Colonic mucosa (tissue), 4 donors: ENCODE data around the gene PDCD4. TPM values are rescaled to one million over a fixed set of nuclear protein-coding genes. Genes with fewer than 3 reads are reported as not detected.

ENCODE experiments used
- DNase-seq: peaks from one replicate; pipeline ENCODE4 v3.0.0-alpha.2; 2020
- H3K27ac ChIP-seq: fragments of 200-600 bp; one replicate; pipeline ENCODE4 v1.8.0; 2021
- H3K27me3 ChIP-seq: fragments of 200-600 bp; one replicate; pipeline ENCODE4 v1.8.0; 2021
- H3K36me3 ChIP-seq: fragments of 200-600 bp; one replicate; pipeline ENCODE4 v1.8.0; 2021
- H3K4me1 ChIP-seq: fragments of 200-600 bp; one replicate; pipeline ENCODE4 v1.8.0; 2021; ENCODE audit warnings: mild to moderate bottlenecking
- H3K4me3 ChIP-seq: fragments of 200-600 bp; one replicate; pipeline ENCODE4 v1.8.0; 2021
- H3K9ac ChIP-seq, 2 donors: one replicate each; pipeline ENCODE4 v1.7.0; 2013; ENCODE audit warnings: control low read depth in 2 of 2, low read depth in 2 of 2, low read length in 2 of 2
- H3K9me3 ChIP-seq: fragments of 200-600 bp; one replicate; pipeline ENCODE4 v1.8.0; 2021
- CTCF ChIP-seq: fragments of 200-600 bp; IDR thresholded peaks from one replicate; pipeline ENCODE4 v1.8.0; 2022; ENCODE audit warnings: antibody characterized with exemption, mild to moderate bottlenecking
- intact Hi-C: fragments of 100-400 bp; cut with DNase I; formaldehyde crosslinking; loops from one replicate; pipeline ENCODE4 v1.14.1; 2022
- total RNA-seq, 2 donors: library from RNA; stranded (reverse); fragmentation: NEBNext Ultra II Directional in 1 of 2; extraction: Animal tissue kit (Norgen Biotek cat#: 25700) in 1 of 2; gene quantifications; one replicate each; pipeline ENCODE4 v1.2.1, GENCODE V29; 2021
- donor health status: healthy.
- donor health status: DM: no; HTN: no; CAD: no.
- donor health status: DM: no; HTN: no; CAD: no.

PDCD4 gene
- total RNA-seq, 2 donors from 2014 or later: 397 to 463 TPM

GRCh38 chr10:110847374-110847773, 24.4 kb upstream of the PDCD4 start:
- peaks cover 24% of the 10 kb centered on the region for H3K4me1 ChIP-seq
- H3K4me3 ChIP-seq: no peak overlapping the region
- no peak for TF ChIP-seq CTCF
- no peaks in the 10 kb centered on the region for H3K36me3 ChIP-seq
- H3K27ac ChIP-seq: no peak overlapping the region
- DNase-seq: no peak
- no peaks in the 10 kb centered on the region for H3K27me3 ChIP-seq
- H3K9me3 ChIP-seq: no peaks in the 10 kb centered on the region
- intact Hi-C loops: no loop called here
- H3K9ac ChIP-seq: peak overlapping the region in 1 of 2 donors; percentile 71

GRCh38 chr10:110848106-110848505, 23.6 kb upstream of the PDCD4 start:
- Histone ChIP-seq H3K9me3 (no peaks in the 10 kb centered on the region), H3K36me3 (no peaks in the 10 kb centered on the region), H3K4me1 (peaks cover 21% of the 10 kb centered on the region), H3K27me3 (no peaks in the 10 kb centered on the region), H3K27ac (no peak overlapping the region), H3K9ac (no peak overlapping the region), H3K4me3 (no peak overlapping the region)
- intact Hi-C loops: no loop called here
- DNase-seq: no peak
- TF ChIP-seq CTCF: no peak

GRCh38 chr10:110850099-110850498, 21.6 kb upstream of the PDCD4 start:
- Histone ChIP-seq H3K27ac (no peak overlapping the region), H3K9ac (no peak overlapping the region), H3K27me3 (no peaks in the 10 kb centered on the region), H3K36me3 (no peaks in the 10 kb centered on the region), H3K9me3 (no peaks in the 10 kb centered on the region), H3K4me1 (peaks cover 13% of the 10 kb centered on the region), H3K4me3 (no peak overlapping the region)
- DNase-seq: no peak
- TF ChIP-seq CTCF: no peak
- intact Hi-C loops: no loop called here

GRCh38 chr10:110851020-110851612, 20.6 kb upstream of the PDCD4 start:
- Histone ChIP-seq H3K4me1 (peaks cover 12% of the 10 kb centered on the region), H3K4me3 (no peak overlapping the region), H3K9me3 (no peaks in the 10 kb centered on the region), H3K27me3 (no peaks in the 10 kb centered on the region), H3K9ac (no peak overlapping the region), H3K27ac (no peak overlapping the region), H3K36me3 (no peaks in the 10 kb centered on the region)
- intact Hi-C loops: no loop called here
- no peak for TF ChIP-seq CTCF
- DNase-seq: no peak

GRCh38 chr10:110852255-110852896, 19.4 kb upstream of the PDCD4 start:
- peak; percentile 53 for DNase-seq
- Histone ChIP-seq H3K9me3 (no peaks in the 10 kb centered on the region), H3K27me3 (no peaks in the 10 kb centered on the region), H3K36me3 (no peaks in the 10 kb centered on the region), H3K4me1 (peaks cover 9% of the 10 kb centered on the region), H3K4me3 (no peak overlapping the region), H3K27ac (peak overlapping the region; percentile 10), H3K9ac (peak overlapping the region in 1 of 2 donors; percentile 35)
- TF ChIP-seq CTCF: no peak
- intact Hi-C loops: no loop called here
